Loucy (cell line): ENCODE data around the gene PLCB3.

ENCODE experiments used
- H2AFZ ChIP-seq: fragments of 200-600 bp; sonication (generic); 2 replicates; pipeline ENCODE4 v1.6.0; 2016; ENCODE audit warnings: antibody characterized with exemption, mild to moderate bottlenecking, low read length, moderate library complexity
- H3F3A ChIP-seq: fragments of 200-600 bp; 2 replicates; pipeline ENCODE4 v1.6.0; 2016; ENCODE audit warnings: antibody characterized with exemption, low read depth, mild to moderate bottlenecking
- H3K27me3 ChIP-seq: fragments of 200-600 bp; sonication (generic); 2 replicates; pipeline ENCODE4 v1.6.1; 2014; ENCODE audit warnings: low read length, mild to moderate bottlenecking; ENCODE audit not compliant: insufficient read depth, poor library complexity, severe bottlenecking
- H3K36me3 ChIP-seq: fragments of 200-600 bp; sonication (generic); 2 replicates; pipeline ENCODE4 v1.6.1; 2016; ENCODE audit warnings: low read length; ENCODE audit not compliant: insufficient read depth
- H3K4me1 ChIP-seq: fragments of 200-600 bp; sonication (generic); 2 replicates; pipeline ENCODE4 v1.5.1; 2014; ENCODE audit warnings: low read length, mild to moderate bottlenecking; ENCODE audit not compliant: insufficient read depth, poor library complexity, severe bottlenecking
- H3K4me2 ChIP-seq: fragments of 200-600 bp; sonication (generic); 2 replicates; pipeline ENCODE4 v1.6.0; 2014; ENCODE audit warnings: antibody characterized with exemption, low read length, low read depth, mild to moderate bottlenecking; ENCODE audit not compliant: poor library complexity, severe bottlenecking
- H3K4me3 ChIP-seq: fragments of 200-600 bp; sonication (generic); 2 replicates; pipeline ENCODE4 v1.5.1; 2014; ENCODE audit warnings: low read length, mild to moderate bottlenecking, mixed read lengths; ENCODE audit not compliant: poor library complexity, severe bottlenecking
- H3K79me2 ChIP-seq: fragments of 200-600 bp; sonication (generic); 2 replicates; pipeline ENCODE4 v1.6.1; 2014; ENCODE audit warnings: low read length; ENCODE audit not compliant: insufficient read depth
- H3K9ac ChIP-seq: fragments of 200-600 bp; sonication (generic); 2 replicates; pipeline ENCODE4 v1.6.0; 2014; ENCODE audit warnings: mild to moderate bottlenecking, low read depth, low read length, moderate library complexity; ENCODE audit not compliant: poor library complexity, severe bottlenecking
- H3K9me2 ChIP-seq: fragments of 200-600 bp; sonication (generic); replicated peaks from 2 replicates; pipeline ENCODE4 v1.6.1; 2016; ENCODE audit warnings: low read depth, low read length, mixed read lengths
- H3K9me3 ChIP-seq: fragments of 200-600 bp; sonication (generic); 2 replicates; pipeline ENCODE4 v1.6.1; 2014; ENCODE audit warnings: mild to moderate bottlenecking, antibody characterized with exemption, low read length, low read depth; ENCODE audit not compliant: insufficient read depth
- H4K20me1 ChIP-seq: fragments of 200-600 bp; sonication (generic); 2 replicates; pipeline ENCODE4 v1.6.0; 2014; ENCODE audit warnings: antibody characterized with exemption, low read length, mild to moderate bottlenecking; ENCODE audit not compliant: insufficient read depth, poor library complexity, severe bottlenecking
- CTCF ChIP-seq: fragments of 200-600 bp; sonication (generic); conservative IDR thresholded peaks from 2 replicates; pipeline ENCODE4 v1.5.1; 2014; ENCODE audit warnings: mild to moderate bottlenecking, antibody characterized with exemption, low read length
- EZH2phosphoT487 ChIP-seq: fragments of 200-600 bp; IDR thresholded peaks from 2 replicates; pipeline ENCODE4 v1.6.1; 2018; ENCODE audit warnings: antibody characterized with exemption, mild to moderate bottlenecking, moderate library complexity, borderline replicate concordance

PLCB3 gene

GRCh38 chr11:64233913-64234586 is 17.3 kb upstream of the PLCB3 start, which contains the start of gene VEGFB:
TSS of gene VEGFB (plus strand) at chr11:64234584. CDS start at chr11:64234834, 250 bp downstream.
- Histone ChIP-seq H3K9me3 (no peaks in the 10 kb centered on the region), H3K9me2 (no peaks in the 10 kb centered on the region)

GRCh38 chr11:64234647-64235379 is 16.5 kb upstream of the PLCB3 start:
- Histone ChIP-seq H3F3A (peaks cover 6% of the 10 kb centered on the region; the same call in 1 of the 2 replicates), H2AFZ (no peak overlapping the region), H3K79me2 (peaks cover 17% of the 10 kb centered on the region; the same call in 1 of the 2 replicates), H3K9me3 (no peaks in the 10 kb centered on the region), H3K27me3 (no peaks in the 10 kb centered on the region), H3K9ac (peak overlapping the region; percentile 66), H3K4me2 (peak overlapping the region; percentile 83), H3K4me3 (peak overlapping the region; percentile 77), H3K9me2 (no peaks in the 10 kb centered on the region), H3K4me1 (peaks cover 17% of the 10 kb centered on the region), H4K20me1 (peaks cover 14% of the 10 kb centered on the region), H3K36me3 (no peaks in the 10 kb centered on the region; the same call in 1 of the 2 replicates)
- no peak for TF ChIP-seq CTCF
- no peak for TF ChIP-seq EZH2phosphoT487

More at GRCh38 chr11:64233913-64234586, 17.3 kb upstream of the PLCB3 start, which contains the start of gene VEGFB:
- Histone ChIP-seq H3K36me3 (no peaks in the 10 kb centered on the region; the same call in 1 of the 2 replicates), H2AFZ (no peak within 1 kb of the TSS), H3K4me3 (peak within 1 kb of the TSS; percentile 77), H3K4me1 (peaks cover 16% of the 10 kb centered on the region), H3K9ac (peak within 1 kb of the TSS; percentile 66), H3K79me2 (peaks cover 23% of the 10 kb centered on the region; the same call in 1 of the 2 replicates), H3K27me3 (no peaks in the 10 kb centered on the region), H3K4me2 (peak within 1 kb of the TSS; percentile 83), H3F3A (peaks cover 6% of the 10 kb centered on the region; the same call in 1 of the 2 replicates), H4K20me1 (peaks cover 17% of the 10 kb centered on the region)
- TF ChIP-seq CTCF (no peak), EZH2phosphoT487 (no peak)

- Histone ChIP-seq H3K9ac (peak overlapping the region; percentile 66), H3K4me1 (peaks cover 25% of the 10 kb centered on the region), H2AFZ (no peak overlapping the region)
Observed at GRCh38 chr11:64235437-64236161, 15.7 kb upstream of the PLCB3 start.

More at GRCh38 chr11:64235437-64236161, 15.7 kb upstream of the PLCB3 start:
- Histone ChIP-seq H3K27me3 (no peaks in the 10 kb centered on the region), H3K9me2 (no peaks in the 10 kb centered on the region), H3K36me3 (no peaks in the 10 kb centered on the region; the same call in 1 of the 2 replicates), H4K20me1 (peaks cover 14% of the 10 kb centered on the region), H3K79me2 (peaks cover 17% of the 10 kb centered on the region; the same call in 1 of the 2 replicates), H3K9me3 (no peaks in the 10 kb centered on the region), H3K4me2 (peak overlapping the region; percentile 83), H3F3A (peaks cover 10% of the 10 kb centered on the region; the same call in 1 of the 2 replicates), H3K4me3 (peak overlapping the region; percentile 77)
- no peak for TF ChIP-seq EZH2phosphoT487
- no peak for TF ChIP-seq CTCF
